Fibroblast of peridontal ligament (primary cell): ENCODE measurements around the gene SLC5A10.
"Not testable (repeated sequence)": the region's sequence is repeated elsewhere in the genome, so short reads cannot be mapped to it uniquely, and the experiment has no call there.

ENCODE experiments used
- DNase-seq: peaks from one replicate; pipeline ENCODE4 v3.0.0-alpha.2; 2010; ENCODE audit errors: extremely low read depth

The SLC5A10 gene

GRCh38 chr17:18951941-18952842 lies at the start of gene SLC5A10:
Gene SLC5A10 (plus strand): TSS chr17:18952165. CDS start chr17:18952206, 41 bp downstream.
- DNase-seq, result no peak

GRCh38 chr17:18904482-18904881 lies 47.5 kb upstream of the SLC5A10 start:
- DNase-seq, result no peak

DNA sequence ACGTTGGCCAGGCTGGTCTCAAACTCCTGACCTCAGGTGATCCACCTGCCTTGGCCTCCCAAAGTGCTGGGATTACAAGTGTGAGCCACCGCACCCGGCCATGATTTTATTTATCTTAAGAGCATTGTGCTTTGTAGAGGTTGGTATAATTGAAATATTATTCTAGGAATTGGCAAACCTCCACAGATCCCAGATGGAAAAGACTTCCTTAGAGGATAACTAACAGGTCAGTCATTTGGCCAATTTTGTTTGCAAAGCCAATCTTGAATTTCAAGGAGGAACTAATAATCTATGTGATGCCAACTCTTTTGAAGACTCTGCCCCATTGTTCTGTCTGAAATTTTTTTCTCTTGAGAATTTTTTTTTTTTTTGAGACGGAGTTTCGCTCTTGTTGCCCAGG lies 46.7 kb upstream of the SLC5A10 start:
- DNase-seq, result no peak

DNA sequence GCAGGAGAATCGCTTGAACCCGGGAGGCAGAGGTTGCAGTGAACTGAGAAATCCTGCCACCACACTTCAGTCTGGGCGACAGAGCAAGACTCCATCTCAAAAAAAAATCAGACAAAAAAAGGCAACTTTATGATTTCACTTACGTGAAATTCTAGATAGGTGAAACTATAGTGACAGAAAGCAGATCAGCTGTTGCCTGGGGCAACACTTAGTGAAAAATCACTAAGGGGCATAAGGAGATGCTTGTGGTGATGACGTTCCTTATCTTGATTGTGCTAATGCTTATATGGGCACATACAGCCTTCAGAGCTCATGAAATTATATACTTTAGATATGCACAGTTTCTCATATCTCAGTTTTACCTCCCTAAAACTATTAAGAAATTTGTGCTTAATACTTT lies 41.6 kb upstream of the SLC5A10 start:
- DNase-seq, result no peak

DNA sequence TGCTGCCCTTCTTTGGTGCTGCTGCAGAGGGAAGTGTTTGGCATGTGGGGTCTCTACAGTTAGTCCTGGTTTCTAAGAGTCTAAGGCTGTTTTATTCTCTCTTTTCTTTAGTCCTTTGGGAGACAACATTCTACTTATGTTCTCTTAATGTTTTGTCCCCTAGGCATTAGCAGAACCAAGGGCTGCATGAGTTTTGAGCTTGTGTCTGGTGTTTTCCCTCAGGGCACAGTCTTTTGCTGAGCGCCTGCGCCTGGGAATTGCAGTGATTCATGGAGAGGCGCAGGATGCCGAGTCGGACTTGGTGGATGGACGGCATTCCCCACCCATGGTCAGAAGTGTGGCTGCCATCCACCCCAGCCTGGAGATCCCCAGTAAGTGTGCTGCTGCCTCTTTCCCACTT lies 41.1 kb upstream of the SLC5A10 start:
- DNase-seq, result no peak

DNA sequence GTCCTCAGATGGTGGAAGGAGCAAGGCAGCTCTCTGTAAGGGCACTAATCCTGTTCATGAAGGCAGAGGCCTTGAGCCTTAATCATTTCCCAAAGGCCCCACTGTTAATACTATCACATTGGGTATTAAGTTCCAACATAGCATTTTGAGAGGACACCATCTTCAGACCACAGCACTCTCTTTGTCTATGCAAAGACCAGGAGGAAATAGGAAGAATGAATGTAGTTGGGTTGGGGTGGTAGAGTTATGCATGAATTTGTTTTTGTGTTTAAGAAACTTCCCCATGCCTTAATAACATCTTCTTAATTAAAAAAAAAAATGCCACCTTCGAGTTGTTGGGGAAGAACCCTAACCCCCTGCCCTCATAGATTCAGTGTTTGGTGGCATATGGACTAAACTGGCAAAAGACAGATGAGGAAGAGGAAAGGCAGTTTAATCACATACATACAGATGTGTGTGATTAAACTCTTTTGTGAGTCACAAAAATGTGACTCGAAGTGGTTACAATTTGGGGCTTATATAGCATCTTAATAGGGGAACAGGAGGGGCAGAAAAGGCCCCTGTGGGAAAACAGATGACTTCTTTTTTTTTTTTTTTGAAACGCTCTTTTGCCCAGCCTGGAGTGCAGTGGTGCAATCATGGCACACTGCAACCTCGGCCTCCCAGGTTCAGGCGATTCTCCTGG lies 35.0 kb upstream of the SLC5A10 start:
- peak; percentile 56 for DNase-seq

DNA sequence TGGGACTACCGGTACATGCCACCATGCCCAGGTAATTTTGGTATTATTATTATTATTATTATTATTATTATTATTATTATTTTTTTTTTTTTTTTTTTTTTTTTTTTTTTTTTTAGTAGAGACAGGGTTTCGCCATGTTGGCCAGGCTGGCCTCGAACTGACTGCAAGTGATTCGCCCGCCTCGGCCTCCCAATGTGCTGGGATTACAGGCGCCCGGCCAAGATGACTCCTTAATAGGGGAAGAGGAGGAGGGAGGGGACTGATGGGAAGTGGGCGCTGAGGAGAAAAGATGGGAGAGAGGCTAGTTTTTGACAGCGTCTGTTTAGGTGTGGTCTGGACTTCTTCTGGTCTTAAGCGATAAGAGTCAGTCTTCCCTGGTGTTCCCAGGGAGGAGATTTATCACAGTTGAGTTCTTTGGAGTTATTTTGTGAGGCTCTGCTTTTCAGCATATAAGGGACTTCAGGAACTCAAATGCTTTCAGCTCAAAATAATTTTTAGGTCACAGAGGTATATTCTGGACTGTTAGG lies 34.4 kb upstream of the SLC5A10 start:
- DNase-seq, result no peak

GRCh38 chr17:18919963-18920362 lies 32.0 kb upstream of the SLC5A10 start:
- no peak for DNase-seq

- DNase-seq, result peak; percentile 8
Observed at GRCh38 chr17:18920911-18921441, 31.0 kb upstream of the SLC5A10 start.

DNA sequence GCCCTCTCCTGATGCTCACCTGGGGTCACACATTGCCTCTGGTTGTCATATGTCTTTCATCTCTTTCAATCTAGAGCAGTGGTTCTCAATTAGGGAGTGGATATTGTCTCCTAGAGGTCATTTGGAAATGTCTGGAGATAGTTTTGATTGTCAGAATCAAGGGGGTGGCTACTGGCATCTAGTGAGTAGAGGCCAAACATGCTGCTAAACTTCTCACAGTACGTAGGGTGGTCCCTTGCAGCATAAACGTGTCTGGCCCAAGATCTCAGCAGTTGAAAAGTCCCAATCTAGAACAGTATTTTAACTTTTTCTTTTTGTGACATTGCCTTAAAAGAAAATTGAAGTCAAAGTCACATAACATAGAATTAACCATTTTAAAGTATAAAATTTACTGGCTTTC lies 30.5 kb upstream of the SLC5A10 start:
- DNase-seq, result no peak

DNA sequence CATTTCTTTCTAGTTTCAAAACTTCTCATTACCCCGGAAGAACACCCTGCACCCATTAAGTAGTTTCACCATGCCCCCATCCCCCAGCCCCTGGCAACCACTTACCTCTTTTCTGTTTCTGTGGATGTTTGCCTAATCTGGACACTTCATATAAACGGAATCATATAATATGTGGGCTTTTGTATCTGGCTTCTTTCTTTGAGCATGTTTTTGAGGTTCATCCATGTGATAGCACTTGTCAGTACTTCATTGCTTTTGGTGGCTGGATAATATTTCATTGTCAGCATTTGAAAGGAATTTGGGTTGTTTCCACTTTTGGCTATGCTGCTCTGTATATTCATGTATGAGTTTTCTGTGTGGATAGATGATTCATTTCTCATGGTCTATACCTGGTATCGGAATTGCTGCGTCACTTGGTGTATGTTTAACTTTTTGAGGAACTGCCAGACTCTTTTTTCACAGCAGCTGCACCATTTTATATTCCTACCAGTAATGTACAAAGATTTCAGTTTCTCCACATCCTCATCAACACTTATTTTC lies 30.0 kb upstream of the SLC5A10 start:
- peak; percentile 27 for DNase-seq

DNA sequence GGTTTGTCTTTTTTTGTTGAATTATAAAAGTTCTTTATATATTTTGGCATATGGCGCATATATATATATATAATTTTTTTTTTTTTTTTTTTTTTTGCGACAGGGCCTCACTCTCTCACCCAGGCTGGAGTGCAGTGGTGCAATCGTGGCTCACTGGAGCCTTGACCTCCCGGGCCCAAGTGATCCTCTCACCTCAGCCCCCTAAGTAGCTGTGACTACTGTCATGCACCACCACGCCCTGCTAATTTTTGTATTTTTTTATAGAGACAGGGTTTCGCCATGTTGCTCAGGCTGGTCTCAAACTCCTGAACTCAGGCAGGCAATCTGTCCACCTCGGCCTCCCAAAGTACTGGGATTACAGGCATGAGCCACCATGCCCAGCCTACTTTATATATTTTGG lies 29.4 kb upstream of the SLC5A10 start:
- DNase-seq, result not testable (repeated sequence)

GRCh38 chr17:18925187-18925586 lies 26.8 kb upstream of the SLC5A10 start:
- no peak for DNase-seq

DNA sequence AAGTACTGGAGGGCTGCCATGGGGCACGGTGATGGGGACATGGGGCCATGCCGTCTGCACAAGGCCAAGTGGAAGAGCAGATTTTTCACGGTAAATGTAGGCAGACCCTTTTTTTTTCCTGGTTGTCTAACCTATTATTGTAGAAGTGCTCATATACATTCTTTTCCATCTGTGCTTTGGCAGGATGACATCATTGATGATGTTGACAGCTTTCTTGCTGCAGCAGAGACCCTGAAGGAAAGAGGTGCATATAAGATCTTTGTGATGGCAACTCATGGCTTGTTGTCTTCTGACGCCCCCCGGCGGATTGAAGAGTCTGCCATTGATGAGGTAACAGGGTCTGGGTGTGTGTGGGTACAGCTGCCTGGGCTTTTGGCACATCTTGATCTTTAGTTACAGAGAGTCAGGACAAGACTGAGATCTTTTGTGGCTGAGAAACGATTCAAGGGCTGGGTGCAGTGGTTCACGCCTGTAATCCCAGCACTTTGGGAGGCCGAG lies 23.3 kb upstream of the SLC5A10 start:
- DNase-seq, result no peak

GRCh38 chr17:18932360-18933055 lies 19.5 kb upstream of the SLC5A10 start:
- no peak for DNase-seq

- DNase-seq, result no peak
Observed at GRCh38 chr17:18933102-18934058, 18.6 kb upstream of the SLC5A10 start.

- DNase-seq, result no peak
Observed at GRCh38 chr17:18937981-18938691, 13.8 kb upstream of the SLC5A10 start.

DNA sequence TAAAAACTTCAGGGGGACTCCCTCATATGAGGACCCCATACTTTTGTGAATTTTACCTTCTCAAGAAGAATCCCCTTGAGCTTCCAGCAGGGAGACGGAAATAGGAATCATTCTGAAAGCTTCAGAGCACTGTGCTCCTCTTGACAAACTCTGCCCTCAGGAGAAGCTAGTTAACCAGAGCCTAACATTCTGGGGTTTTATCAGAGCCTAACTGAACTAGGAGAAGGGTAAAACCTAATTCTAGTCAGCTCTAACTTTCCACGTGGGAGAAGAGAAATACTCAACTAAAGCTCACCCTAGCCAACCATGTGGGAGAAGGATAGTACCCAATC lies 13.3 kb upstream of the SLC5A10 start:
- DNase-seq, result no peak

DNA sequence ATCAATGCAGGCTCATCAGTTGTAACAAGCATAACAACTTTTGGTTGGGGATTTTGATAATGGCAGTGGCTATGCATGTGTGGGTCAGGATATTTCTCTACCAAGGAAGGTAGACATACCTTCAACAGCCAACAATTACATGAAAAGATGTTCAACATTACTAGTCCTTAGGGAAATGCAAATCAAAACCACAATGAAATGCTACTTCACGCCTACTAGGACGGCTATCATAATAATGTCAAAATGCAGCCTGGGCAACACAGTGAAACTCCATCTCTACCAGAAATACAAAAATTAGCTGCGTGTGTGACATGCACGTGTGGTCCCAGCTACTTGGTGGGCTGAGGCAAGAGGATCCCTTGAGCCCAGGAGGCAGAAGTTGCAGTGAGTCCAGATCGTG lies 7.3 kb upstream of the SLC5A10 start:
- no peak for DNase-seq

DNA sequence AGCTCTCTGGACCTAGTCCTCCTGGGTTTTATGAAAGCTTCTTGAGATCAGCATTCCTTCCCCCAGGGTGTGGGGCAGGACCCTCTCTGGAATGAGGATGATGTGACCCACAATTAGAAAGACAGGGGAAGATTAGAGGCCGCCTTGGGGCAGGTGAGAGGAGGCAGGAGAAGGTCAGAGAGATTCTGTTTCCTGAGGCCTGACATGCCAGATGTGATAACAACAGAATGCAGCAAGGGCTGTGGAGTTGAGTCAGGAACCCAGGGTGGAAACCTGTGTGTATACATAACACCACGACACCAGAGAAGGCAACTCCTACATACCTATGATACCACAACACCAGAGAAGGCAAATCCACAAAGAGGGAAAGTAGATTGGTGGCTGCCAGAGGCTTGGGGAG lies 5.4 kb upstream of the SLC5A10 start:
- DNase-seq, result no peak
